GM21526 (cell line): ENCODE results near the gene KCNQ1OT1.

Experiments used
- ATAC-seq: cut with Tn5 transposase; IDR thresholded peaks from one replicate; pipeline ENCODE4 v1.9.1; 2021; ENCODE audit warnings: moderate library complexity; ENCODE audit not compliant: unreplicated experiment, low FRiP score

The KCNQ1OT1 gene

GRCh38 chr11:2563213-2564007, 136.4 kb downstream of the KCNQ1OT1 start:
- no peak for ATAC-seq

DNA sequence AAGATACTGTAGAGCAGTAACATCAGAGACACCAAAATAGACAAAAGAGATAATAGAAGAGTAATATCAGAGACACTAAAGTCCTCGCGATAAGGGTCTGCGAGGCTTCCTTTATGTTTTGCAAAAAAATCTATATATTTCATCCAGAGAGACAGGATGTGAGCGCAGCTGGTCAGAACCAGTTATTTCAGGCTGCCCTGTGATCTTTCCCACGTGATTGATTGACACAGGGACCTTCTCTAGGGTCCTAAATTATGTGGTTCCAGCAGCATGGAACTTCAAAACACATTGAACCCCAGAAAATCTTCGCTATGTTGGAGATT, 136.9 kb downstream of the KCNQ1OT1 start:
- ATAC-seq = no peak

DNA sequence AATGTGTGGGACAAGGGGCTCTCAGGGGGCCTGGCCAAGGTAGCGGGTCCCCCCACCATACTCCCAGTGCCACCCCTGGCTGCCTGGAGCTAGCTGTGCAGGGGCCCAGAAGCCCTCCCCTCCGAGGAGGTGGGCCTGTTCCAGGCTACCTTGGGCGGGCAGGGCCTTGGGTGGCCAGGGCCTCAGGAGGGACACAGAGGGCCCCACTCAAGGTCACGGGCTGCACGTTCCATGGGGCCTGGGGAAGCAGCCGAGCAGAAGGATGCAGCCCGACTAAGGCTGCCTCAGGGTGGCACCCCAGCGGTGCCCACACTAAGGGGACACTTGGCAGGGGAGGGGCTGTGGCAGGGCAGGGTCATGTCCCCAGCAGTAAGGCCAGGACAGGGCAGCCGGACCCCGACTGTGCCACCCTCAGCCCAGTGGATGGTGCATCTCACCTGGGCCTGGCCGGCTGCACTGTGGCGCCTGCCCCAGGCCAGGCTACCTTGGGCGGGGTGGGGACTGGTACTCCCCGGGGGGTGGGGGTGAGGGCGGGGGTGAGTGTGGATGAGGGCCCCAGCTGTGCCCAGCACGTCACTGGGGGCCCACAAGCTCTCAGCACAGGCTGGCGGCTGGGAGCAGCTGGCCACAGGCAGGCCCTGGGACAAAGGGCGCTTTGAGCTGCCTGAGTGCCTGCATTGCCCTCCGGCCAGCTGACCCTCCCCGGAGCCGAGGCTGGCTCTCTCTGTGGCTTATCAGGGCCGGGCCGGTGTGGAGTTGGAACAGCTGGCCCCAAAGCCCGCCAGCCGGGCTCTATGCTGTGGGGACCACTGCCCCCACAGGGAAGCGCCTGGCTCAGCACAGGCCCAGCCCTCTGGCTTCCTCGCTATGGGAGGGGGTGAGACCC, 137.9 kb downstream of the KCNQ1OT1 start:
- no peak for ATAC-seq

DNA sequence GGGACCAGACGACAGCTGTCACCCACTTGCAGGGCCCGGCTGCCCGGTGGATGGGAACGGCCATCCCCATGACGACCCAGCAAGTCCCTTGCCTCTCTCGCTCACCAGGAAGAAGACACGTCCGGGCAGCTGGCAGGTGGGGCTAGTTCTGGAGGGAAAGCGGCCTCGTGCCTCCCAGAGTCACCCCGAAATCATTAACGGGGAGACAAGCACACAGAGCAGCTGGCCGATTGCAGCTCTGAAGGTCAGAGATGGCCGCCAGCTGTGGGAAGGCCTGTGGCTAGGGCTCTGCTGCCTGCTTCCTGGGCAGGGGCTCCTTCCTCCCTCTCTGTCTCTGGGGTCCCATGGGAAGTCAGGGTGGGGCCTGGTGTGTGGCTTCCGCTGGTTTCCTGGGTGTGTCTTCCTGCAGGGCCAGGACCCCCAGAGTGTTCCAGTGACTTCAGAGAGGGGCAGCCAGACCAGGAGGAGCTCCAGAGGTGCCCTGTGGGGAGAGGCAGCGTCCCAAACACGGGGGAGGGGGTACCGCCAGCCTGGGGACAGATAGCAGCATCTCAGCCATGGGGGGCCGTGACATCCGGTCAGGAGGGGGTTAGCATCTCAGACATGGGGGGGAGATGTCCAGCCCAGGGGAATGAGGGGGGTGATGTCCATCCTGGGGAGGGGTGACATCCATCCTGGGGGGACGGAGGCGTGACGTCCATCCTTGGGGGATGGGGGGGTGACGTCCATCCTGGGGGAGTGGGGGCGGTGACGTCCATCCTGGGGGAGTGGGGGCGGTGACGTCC, 140.1 kb downstream of the KCNQ1OT1 start:
- ATAC-seq = no peak

- ATAC-seq = no peak
These were observed 140.8 kb downstream of the KCNQ1OT1 start for GRCh38 chr11:2558861-2559526.

DNA sequence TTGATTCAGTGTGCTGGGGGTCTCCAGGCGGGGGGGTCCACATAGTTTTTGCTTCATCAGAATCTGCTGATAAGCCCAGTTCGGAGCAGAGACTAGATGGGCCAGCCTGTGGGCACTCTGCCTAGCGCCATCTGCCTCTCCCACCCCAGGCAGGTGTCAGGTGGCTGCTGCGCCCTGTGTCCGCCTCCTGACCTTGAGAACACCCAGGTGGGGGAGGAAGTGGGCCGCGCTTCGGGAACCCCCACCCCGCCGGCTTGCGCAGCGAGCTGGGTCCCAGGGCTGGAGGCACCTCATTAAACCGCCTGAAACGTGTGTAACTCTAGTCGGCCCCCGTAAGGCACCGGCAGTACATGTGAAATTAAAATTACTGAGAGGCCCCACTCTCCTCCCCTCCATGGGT, 141.4 kb downstream of the KCNQ1OT1 start:
- ATAC-seq = no peak
